SK-N-SH (cell line): ENCODE data around the gene NTM. TPM values are rescaled to one million over a fixed set of nuclear protein-coding genes. Genes with fewer than 3 reads are reported as not detected.

Experiments used
- CTCF ChIA-PET: fragments of 300-600, 350-600 bp; formaldehyde crosslinking; extraction: SDS; loops from one replicate; lab custom pipeline; 2021; lab: Yijun Ruan, JAX
- POLR2A ChIA-PET: fragments of 350-600 bp; sonication (Branson Sonifier 250); formaldehyde crosslinking; extraction: SDS; loops from one replicate; lab custom pipeline; 2020; ENCODE audit warnings: antibody characterized with exemption, inconsistent platforms; lab: Yijun Ruan, JAX
- DNase-seq: peaks from one replicate; pipeline ENCODE4 v3.0.0; 2012
- H2AFZ ChIP-seq: fragments of 200-600 bp; sonication (generic); 2 replicates; pipeline ENCODE4 v1.8.1; 2016; ENCODE audit warnings: antibody characterized with exemption, mild to moderate bottlenecking, low read depth
- H3F3A ChIP-seq: fragments of 200-600 bp; sonication (generic); replicated peaks from 2 replicates; pipeline ENCODE3; 2016; ENCODE audit warnings: antibody characterized with exemption, mild to moderate bottlenecking; ENCODE audit not compliant: insufficient read depth
- H3K27ac ChIP-seq, 2 experiments: fragments of 200-500 bp in 1 of 2; fragments of 200-600 bp in 1 of 2; sonication (Bioruptor generic) in 1 of 2; sonication (generic), shearing (Covaris generic) in 1 of 2; 2 replicates each; pipeline versions ENCODE4 v1.5.1 to v1.6.1; 2014 to 2016; ENCODE audit warnings: low read depth in 2 of 2, inconsistent platforms in 1 of 2, low read length in 1 of 2, mild to moderate bottlenecking in 1 of 2, mixed read lengths in 1 of 2
- H3K27me3 ChIP-seq: fragments of 200-600 bp; sonication (generic), shearing (Covaris generic); 2 replicates; pipeline ENCODE4 v1.6.1; 2016; ENCODE audit warnings: mixed run types; ENCODE audit not compliant: insufficient read depth
- H3K36me3 ChIP-seq, 2 experiments: fragments of 200-500 bp in 1 of 2; fragments of 200-600 bp in 1 of 2; sonication (Bioruptor generic) in 1 of 2; sonication (generic) in 1 of 2; replicated peaks in 1 of 2; 2 replicates each; pipeline versions ENCODE3 to v1.5.1; 2014 to 2016; ENCODE audit warnings: low read length in 1 of 2, mild to moderate bottlenecking in 1 of 2; ENCODE audit not compliant: insufficient read depth in 2 of 2, control insufficient read depth in 1 of 2
- H3K4me1 ChIP-seq, 2 experiments: fragments of 200-500 bp in 1 of 2; fragments of 200-600 bp in 1 of 2; sonication (Bioruptor generic) in 1 of 2; sonication (generic), shearing (Covaris generic) in 1 of 2; 2 replicates each; pipeline versions ENCODE4 v1.5.1 to v1.6.1; 2014 to 2016; ENCODE audit warnings: low read depth in 1 of 2, low read length in 1 of 2, mixed run types in 1 of 2; ENCODE audit not compliant: insufficient read depth in 2 of 2, control insufficient read depth in 1 of 2
- H3K4me2 ChIP-seq: fragments of 200-600 bp; sonication (generic), shearing (Covaris generic); 2 replicates; pipeline ENCODE4 v1.6.1; 2017; ENCODE audit warnings: mixed run types
- H3K4me3 ChIP-seq, 2 experiments: fragments of 200-500 bp in 1 of 2; fragments of 200-600 bp in 1 of 2; sonication (Bioruptor generic) in 1 of 2; sonication (generic), shearing (Covaris generic) in 1 of 2; 2 replicates each; pipeline versions ENCODE4 v1.5.1 to v1.8.1; 2014 to 2016; ENCODE audit warnings: low read depth in 2 of 2, inconsistent platforms in 1 of 2, low read length in 1 of 2, mild to moderate bottlenecking in 1 of 2, mixed read lengths in 1 of 2, moderate library complexity in 1 of 2
- H3K79me2 ChIP-seq: fragments of 200-600 bp; sonication (generic); 2 replicates; pipeline ENCODE4 v1.8.1; 2017; ENCODE audit warnings: mild to moderate bottlenecking; ENCODE audit not compliant: insufficient read depth
- H3K9ac ChIP-seq: fragments of 200-600 bp; sonication (generic); 2 replicates; pipeline ENCODE4 v1.6.1; 2017; ENCODE audit warnings: mixed run types
- H3K9me2 ChIP-seq: fragments of 200-600 bp; sonication (generic); 2 replicates; pipeline ENCODE4 v1.6.1; 2017; ENCODE audit warnings: mixed run types
- H3K9me3 ChIP-seq: fragments of 200-600 bp; sonication (generic); 2 replicates; pipeline ENCODE4 v1.6.1; 2017; ENCODE audit warnings: mixed run types, mild to moderate bottlenecking, moderate library complexity
- H4K20me1 ChIP-seq: fragments of 200-600 bp; sonication (generic); 2 replicates; pipeline ENCODE4 v1.6.1; 2017; ENCODE audit warnings: mild to moderate bottlenecking, mixed run types; ENCODE audit not compliant: insufficient read depth
- EP300 ChIP-seq, 2 experiments: IDR thresholded peaks; 2 replicates each; pipeline versions ENCODE4 v1.4.0 to v1.6.1; 2012; ENCODE audit warnings: borderline replicate concordance in 1 of 2, low read depth in 1 of 2, low read length in 1 of 2
- GATA2 ChIP-seq: sonication (generic); formaldehyde crosslinking; IDR thresholded peaks from 2 replicates; pipeline ENCODE4 v1.5.0; 2020; ENCODE audit warnings: mild to moderate bottlenecking, missing genetic modification reagents
- JUND ChIP-seq: IDR thresholded peaks from 2 replicates; pipeline ENCODE4 v1.4.0; 2012
- NFIC ChIP-seq: IDR thresholded peaks from 2 replicates; pipeline ENCODE4 v1.4.0; 2012; ENCODE audit warnings: borderline replicate concordance
- NRF1 ChIP-seq: IDR thresholded peaks from 2 replicates; pipeline ENCODE4 v1.6.1; 2012; ENCODE audit warnings: low read depth, mild to moderate bottlenecking, low read length
- RCOR1 ChIP-seq: fragments of 150-350 bp; IDR thresholded peaks from 2 replicates; pipeline ENCODE4 v1.6.1; 2017; ENCODE audit warnings: antibody characterized with exemption, low read length
- SMC3 ChIP-seq: IDR thresholded peaks from 2 replicates; pipeline ENCODE4 v1.6.1; 2012; ENCODE audit warnings: low read depth, low read length, improper control_type of control experiment
- WGBS: methylation state at CpG from one replicate; pipeline ENCODE4 v1.1.6; 2017; ENCODE audit warnings: low lambda C conversion rate; 5-methylcytosine and 5-hydroxymethylcytosine counted together
- polyA plus RNA-seq, 3 experiments: library from polyadenylated mRNA; depleted of rRNA; stranded (reverse); fragments of >200 nt; gene quantifications; 2 replicates each; pipeline ENCODE4 v1.2.3, GENCODE V29; 2012
- TF ChIP-seq, protein P1 (sequence below): IDR thresholded peaks from 2 replicates; pipeline ENCODE4 v1.4.0; 2012; ENCODE audit warnings: low read depth
- TF ChIP-seq, protein P2 (sequence below): IDR thresholded peaks from 2 replicates; pipeline ENCODE4 v1.6.1; 2012; ENCODE audit warnings: mild to moderate bottlenecking, low read depth, low read length, moderate library complexity
- TF ChIP-seq, protein P3 (sequence below): IDR thresholded peaks from 2 replicates; pipeline ENCODE4 v1.4.0; 2012; ENCODE audit warnings: low read depth, borderline replicate concordance
- TF ChIP-seq, protein P4 (sequence below): IDR thresholded peaks from 2 replicates; pipeline ENCODE4 v1.4.0; 2012; ENCODE audit warnings: low read depth, borderline replicate concordance
- TF ChIP-seq, protein P5 (sequence below): fragments of 200-600 bp; sonication (generic); IDR thresholded peaks from 2 replicates; pipeline ENCODE4 v1.6.1; 2017; ENCODE audit warnings: antibody characterized with exemption, mild to moderate bottlenecking, moderate library complexity

Gene NTM
- polyA plus RNA-seq, 1 of the 3 experiments (the other 2 are of a cell fraction), result 20.0 TPM

DNA sequence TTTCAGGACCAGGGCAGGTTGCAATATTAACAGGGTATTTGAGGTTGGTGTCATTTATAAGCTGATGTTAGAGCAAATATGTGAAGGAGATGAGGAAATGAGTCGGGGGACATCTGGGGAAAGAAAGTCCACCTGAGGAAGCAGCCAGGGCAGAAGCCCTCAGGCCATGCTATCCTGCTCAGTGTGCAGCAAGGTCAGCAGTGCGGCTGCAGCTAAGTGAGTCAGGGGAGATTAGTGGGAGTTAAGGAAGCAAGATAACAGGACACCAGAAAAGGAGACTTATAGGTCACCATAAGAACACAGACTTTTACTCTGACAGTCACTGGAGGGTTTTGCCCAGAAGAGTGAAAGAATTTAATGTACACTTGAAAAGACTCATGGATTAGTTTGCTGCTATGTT is 468.9 kb downstream of the NTM start:
- H2AFZ ChIP-seq, result no peak overlapping the region
- ChIA-PET CTCF (no interaction called here), POLR2A (no interaction called here)
- H3K36me3 ChIP-seq, result no peaks in the 10 kb centered on the region
- H3F3A ChIP-seq, result no peaks in the 10 kb centered on the region
- no peak overlapping the region for H3K9ac ChIP-seq
- DNase-seq, result no peak
- H3K27me3 ChIP-seq, result no peaks in the 10 kb centered on the region
- TF ChIP-seq NFIC, result no peak
- TF ChIP-seq GATA2 (CRISPR knock-in tag), result no peak
- no peak for TF ChIP-seq SMC3
- TF ChIP-seq, protein P1, sequence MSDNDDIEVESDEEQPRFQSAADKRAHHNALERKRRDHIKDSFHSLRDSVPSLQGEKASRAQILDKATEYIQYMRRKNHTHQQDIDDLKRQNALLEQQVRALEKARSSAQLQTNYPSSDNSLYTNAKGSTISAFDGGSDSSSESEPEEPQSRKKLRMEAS, result no peak
- 59% methylated on average over 2 of the region's 2 CpGs for WGBS
- H3K79me2 ChIP-seq, result no peaks in the 10 kb centered on the region
- H4K20me1 ChIP-seq, result no peaks in the 10 kb centered on the region
- H3K27ac ChIP-seq, result no peak overlapping the region
- no peak overlapping the region for H3K4me2 ChIP-seq
- H3K9me2 ChIP-seq, result no peaks in the 10 kb centered on the region
- no peaks in the 10 kb centered on the region; a peak in 1 of 4 replicates for H3K4me1 ChIP-seq
- H3K9me3 ChIP-seq, result no peaks in the 10 kb centered on the region
- no peak overlapping the region for H3K4me3 ChIP-seq

DNA sequence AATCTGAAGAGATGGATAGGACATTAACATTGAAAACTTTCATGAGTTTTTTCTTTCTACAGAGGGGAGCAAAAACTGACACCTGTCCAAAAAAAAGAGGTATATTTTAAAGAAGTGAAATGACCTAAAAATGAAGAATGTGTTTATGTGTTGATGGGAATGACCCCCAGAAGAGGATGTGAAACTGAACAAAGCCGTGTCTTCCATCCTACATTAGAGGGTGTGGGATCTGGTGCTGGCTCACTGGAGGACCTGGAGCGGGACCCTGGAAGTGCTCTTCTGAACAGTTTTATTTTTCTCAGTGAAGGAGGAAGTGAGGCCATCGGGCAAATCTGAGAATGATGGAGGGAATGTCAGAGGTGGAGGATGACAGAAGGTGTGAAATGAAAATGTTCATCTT is 470.1 kb downstream of the NTM start:
- no peak overlapping the region for H3K9ac ChIP-seq
- no peaks in the 10 kb centered on the region; a peak in 1 of 4 replicates for H3K4me1 ChIP-seq
- ChIA-PET POLR2A (no interaction called here), CTCF (interaction anchor here (0.6 kb wide), 1 partner anchor 146 kb away, joined by 3 read pairs; no protein-coding TSS in a partner anchor)
- no peaks in the 10 kb centered on the region for H3K79me2 ChIP-seq
- H3K9me3 ChIP-seq, result no peaks in the 10 kb centered on the region
- no peaks in the 10 kb centered on the region for H4K20me1 ChIP-seq
- no peak overlapping the region for H3K4me2 ChIP-seq
- no peaks in the 10 kb centered on the region for H3K27me3 ChIP-seq
- no peaks in the 10 kb centered on the region for H3K9me2 ChIP-seq
- H3K27ac ChIP-seq, result no peak overlapping the region
- H2AFZ ChIP-seq, result no peak overlapping the region
- H3K4me3 ChIP-seq, result no peak overlapping the region
- TF ChIP-seq EP300 (IDR thresholded peaks at IDR 0.05; ENCODE audit: borderline replicate concordance in 1 of 2, low read depth in 1 of 2, low read length in 1 of 2) (no peak), NRF1 (no peak), JUND (no peak), RCOR1 (no peak)
- TF ChIP-seq, protein P2, sequence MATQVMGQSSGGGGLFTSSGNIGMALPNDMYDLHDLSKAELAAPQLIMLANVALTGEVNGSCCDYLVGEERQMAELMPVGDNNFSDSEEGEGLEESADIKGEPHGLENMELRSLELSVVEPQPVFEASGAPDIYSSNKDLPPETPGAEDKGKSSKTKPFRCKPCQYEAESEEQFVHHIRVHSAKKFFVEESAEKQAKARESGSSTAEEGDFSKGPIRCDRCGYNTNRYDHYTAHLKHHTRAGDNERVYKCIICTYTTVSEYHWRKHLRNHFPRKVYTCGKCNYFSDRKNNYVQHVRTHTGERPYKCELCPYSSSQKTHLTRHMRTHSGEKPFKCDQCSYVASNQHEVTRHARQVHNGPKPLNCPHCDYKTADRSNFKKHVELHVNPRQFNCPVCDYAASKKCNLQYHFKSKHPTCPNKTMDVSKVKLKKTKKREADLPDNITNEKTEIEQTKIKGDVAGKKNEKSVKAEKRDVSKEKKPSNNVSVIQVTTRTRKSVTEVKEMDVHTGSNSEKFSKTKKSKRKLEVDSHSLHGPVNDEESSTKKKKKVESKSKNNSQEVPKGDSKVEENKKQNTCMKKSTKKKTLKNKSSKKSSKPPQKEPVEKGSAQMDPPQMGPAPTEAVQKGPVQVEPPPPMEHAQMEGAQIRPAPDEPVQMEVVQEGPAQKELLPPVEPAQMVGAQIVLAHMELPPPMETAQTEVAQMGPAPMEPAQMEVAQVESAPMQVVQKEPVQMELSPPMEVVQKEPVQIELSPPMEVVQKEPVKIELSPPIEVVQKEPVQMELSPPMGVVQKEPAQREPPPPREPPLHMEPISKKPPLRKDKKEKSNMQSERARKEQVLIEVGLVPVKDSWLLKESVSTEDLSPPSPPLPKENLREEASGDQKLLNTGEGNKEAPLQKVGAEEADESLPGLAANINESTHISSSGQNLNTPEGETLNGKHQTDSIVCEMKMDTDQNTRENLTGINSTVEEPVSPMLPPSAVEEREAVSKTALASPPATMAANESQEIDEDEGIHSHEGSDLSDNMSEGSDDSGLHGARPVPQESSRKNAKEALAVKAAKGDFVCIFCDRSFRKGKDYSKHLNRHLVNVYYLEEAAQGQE, result no peak
- TF ChIP-seq, protein P3, sequence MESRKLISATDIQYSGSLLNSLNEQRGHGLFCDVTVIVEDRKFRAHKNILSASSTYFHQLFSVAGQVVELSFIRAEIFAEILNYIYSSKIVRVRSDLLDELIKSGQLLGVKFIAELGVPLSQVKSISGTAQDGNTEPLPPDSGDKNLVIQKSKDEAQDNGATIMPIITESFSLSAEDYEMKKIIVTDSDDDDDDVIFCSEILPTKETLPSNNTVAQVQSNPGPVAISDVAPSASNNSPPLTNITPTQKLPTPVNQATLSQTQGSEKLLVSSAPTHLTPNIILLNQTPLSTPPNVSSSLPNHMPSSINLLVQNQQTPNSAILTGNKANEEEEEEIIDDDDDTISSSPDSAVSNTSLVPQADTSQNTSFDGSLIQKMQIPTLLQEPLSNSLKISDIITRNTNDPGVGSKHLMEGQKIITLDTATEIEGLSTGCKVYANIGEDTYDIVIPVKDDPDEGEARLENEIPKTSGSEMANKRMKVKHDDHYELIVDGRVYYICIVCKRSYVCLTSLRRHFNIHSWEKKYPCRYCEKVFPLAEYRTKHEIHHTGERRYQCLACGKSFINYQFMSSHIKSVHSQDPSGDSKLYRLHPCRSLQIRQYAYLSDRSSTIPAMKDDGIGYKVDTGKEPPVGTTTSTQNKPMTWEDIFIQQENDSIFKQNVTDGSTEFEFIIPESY, result no peak
- TF ChIP-seq, protein P4, sequence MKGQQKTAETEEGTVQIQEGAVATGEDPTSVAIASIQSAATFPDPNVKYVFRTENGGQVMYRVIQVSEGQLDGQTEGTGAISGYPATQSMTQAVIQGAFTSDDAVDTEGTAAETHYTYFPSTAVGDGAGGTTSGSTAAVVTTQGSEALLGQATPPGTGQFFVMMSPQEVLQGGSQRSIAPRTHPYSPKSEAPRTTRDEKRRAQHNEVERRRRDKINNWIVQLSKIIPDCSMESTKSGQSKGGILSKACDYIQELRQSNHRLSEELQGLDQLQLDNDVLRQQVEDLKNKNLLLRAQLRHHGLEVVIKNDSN, result no peak
- TF ChIP-seq, protein P5, sequence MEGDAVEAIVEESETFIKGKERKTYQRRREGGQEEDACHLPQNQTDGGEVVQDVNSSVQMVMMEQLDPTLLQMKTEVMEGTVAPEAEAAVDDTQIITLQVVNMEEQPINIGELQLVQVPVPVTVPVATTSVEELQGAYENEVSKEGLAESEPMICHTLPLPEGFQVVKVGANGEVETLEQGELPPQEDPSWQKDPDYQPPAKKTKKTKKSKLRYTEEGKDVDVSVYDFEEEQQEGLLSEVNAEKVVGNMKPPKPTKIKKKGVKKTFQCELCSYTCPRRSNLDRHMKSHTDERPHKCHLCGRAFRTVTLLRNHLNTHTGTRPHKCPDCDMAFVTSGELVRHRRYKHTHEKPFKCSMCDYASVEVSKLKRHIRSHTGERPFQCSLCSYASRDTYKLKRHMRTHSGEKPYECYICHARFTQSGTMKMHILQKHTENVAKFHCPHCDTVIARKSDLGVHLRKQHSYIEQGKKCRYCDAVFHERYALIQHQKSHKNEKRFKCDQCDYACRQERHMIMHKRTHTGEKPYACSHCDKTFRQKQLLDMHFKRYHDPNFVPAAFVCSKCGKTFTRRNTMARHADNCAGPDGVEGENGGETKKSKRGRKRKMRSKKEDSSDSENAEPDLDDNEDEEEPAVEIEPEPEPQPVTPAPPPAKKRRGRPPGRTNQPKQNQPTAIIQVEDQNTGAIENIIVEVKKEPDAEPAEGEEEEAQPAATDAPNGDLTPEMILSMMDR, result no peak
- no peaks in the 10 kb centered on the region for H3F3A ChIP-seq
- WGBS, result 60% methylated on average over 3 of the region's 3 CpGs
- no peaks in the 10 kb centered on the region for H3K36me3 ChIP-seq
- no peak for DNase-seq
